Tracheal epithelial cell (primary cell): ENCODE data around the gene NRBF2. TPM values are rescaled to one million over a fixed set of nuclear protein-coding genes. Genes with fewer than 3 reads are reported as not detected.

Source experiments
- total RNA-seq: library from RNA; depleted of rRNA; stranded (reverse); fragments of >200 nt; gene quantifications from 2 replicates; pipeline ENCODE4 v1.2.1, GENCODE V29; 2014

The NRBF2 gene
- total RNA-seq = 32.2 and 33.7 TPM in 2 replicates

DNA sequence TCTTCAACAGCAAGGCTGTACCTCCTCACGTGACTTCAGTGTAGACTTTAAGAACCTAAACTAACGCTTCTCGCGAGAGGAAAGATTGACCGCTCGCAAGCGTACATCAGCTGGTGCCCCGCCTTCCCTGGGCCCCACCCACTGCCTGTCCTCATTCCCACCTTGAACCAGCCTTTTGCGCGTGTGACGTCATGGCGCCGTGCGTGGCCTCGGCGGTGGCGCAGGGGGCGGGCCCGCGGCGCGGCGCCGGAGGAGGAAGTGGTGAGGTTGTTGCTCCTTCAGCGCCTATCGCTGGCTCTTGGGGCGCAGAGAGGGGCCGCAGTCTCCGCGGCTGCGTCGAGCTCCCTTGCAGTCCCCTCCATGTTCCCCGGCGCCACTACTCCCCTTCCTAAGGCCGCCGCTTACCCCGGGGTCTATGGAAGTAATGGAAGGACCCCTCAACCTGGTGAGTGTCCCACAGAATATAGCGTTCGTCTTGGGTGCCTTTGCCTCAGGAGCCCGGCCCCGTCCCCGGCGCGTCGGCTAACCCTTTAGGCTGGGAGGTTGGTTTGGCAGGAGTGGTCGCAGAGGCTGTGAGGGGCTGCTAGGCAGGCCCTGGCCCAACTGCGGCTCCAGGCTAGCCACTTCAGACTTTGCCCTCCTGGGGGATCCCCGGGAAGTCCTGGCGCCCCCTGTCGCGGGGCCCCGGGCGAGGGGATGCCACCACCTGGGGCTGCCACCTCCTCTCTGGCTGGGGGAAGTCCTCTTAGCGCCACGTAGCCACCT is at the start of gene NRBF2:
Gene NRBF2, plus strand, starts transcription at position 273 of the 765 bp plus-strand sequence. Its CDS starts 143 bp downstream, at position 416.

